Progenitor cell of endocrine pancreas (in vitro differentiated cells): Measurements from ENCODE around the gene PPM1H. TPM values are rescaled to one million over a fixed set of nuclear protein-coding genes. Genes with fewer than 3 reads are reported as not detected.

Experiments used
- DNase-seq: peaks from one replicate; pipeline ENCODE4 v3.0.0; 2021; ENCODE audit warnings: low spot score; ENCODE audit not compliant: unreplicated experiment
- H3K27ac Mint-ChIP-seq: 2 replicates; pipeline ENCODE4 v1.8.0; 2021; ENCODE audit warnings: mild to moderate bottlenecking, moderate library complexity, mixed read lengths
- H3K27me3 Mint-ChIP-seq: 2 replicates; pipeline ENCODE4 v1.8.0; 2021; ENCODE audit warnings: mixed read lengths
- H3K36me3 Mint-ChIP-seq: 2 replicates; pipeline ENCODE4 v1.8.0; 2022; ENCODE audit warnings: mixed read lengths; ENCODE audit not compliant: insufficient read depth
- H3K4me1 Mint-ChIP-seq: 2 replicates; pipeline ENCODE4 v1.8.0; 2021; ENCODE audit warnings: low read depth, mixed read lengths
- H3K4me3 Mint-ChIP-seq: 2 replicates; pipeline ENCODE4 v1.8.0; 2021; ENCODE audit warnings: low read depth, mild to moderate bottlenecking, moderate library complexity, mixed read lengths
- H3K9me3 Mint-ChIP-seq: 2 replicates; pipeline ENCODE4 v1.8.0; 2021; ENCODE audit warnings: low read depth, mixed read lengths
- total RNA-seq: library from RNA; stranded (reverse); gene quantifications from 2 replicates; pipeline ENCODE4 v1.2.1, GENCODE V29; 2021
- TF ChIP-seq, protein P1 (sequence below): fragments of 200-600 bp; sonication (generic); IDR thresholded peaks from one replicate; pipeline ENCODE4 v1.5.0; 2021; ENCODE audit warnings: antibody characterized with exemption, mild to moderate bottlenecking; ENCODE audit not compliant: unreplicated experiment

Gene PPM1H
- total RNA-seq, 1 donor from 2014 or later, result 25.4 TPM

DNA sequence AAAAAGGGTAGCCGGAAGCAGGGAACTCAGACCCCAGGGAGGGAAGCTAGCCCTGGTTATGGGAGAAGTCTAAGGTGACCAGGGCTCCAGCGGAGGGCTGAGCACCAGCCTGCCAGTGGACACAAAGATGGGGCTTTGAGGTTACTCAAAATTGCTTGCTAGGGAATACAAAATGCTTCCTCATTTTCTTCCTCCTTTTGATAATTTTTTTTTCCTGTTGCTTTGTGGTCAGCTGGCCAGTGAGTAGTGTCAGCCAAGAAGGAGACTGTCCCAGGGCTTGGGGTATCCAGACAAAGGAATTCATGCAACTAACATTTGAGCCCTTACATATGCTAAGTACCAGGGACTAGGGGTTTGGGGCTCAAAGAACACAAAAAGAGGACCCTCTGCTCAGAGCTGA lies 206.2 kb downstream of the PPM1H start:
- no peaks in the 10 kb centered on the region for H3K27me3 Mint-ChIP-seq
- DNase-seq, result no peak
- H3K27ac Mint-ChIP-seq, result no peak overlapping the region
- H3K9me3 Mint-ChIP-seq, result no peaks in the 10 kb centered on the region
- H3K4me3 Mint-ChIP-seq, result no peak overlapping the region
- H3K4me1 Mint-ChIP-seq, result peaks cover 34% of the 10 kb centered on the region
- TF ChIP-seq, protein P1, sequence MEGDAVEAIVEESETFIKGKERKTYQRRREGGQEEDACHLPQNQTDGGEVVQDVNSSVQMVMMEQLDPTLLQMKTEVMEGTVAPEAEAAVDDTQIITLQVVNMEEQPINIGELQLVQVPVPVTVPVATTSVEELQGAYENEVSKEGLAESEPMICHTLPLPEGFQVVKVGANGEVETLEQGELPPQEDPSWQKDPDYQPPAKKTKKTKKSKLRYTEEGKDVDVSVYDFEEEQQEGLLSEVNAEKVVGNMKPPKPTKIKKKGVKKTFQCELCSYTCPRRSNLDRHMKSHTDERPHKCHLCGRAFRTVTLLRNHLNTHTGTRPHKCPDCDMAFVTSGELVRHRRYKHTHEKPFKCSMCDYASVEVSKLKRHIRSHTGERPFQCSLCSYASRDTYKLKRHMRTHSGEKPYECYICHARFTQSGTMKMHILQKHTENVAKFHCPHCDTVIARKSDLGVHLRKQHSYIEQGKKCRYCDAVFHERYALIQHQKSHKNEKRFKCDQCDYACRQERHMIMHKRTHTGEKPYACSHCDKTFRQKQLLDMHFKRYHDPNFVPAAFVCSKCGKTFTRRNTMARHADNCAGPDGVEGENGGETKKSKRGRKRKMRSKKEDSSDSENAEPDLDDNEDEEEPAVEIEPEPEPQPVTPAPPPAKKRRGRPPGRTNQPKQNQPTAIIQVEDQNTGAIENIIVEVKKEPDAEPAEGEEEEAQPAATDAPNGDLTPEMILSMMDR, result no peak
- H3K36me3 Mint-ChIP-seq, result no peaks in the 10 kb centered on the region

DNA sequence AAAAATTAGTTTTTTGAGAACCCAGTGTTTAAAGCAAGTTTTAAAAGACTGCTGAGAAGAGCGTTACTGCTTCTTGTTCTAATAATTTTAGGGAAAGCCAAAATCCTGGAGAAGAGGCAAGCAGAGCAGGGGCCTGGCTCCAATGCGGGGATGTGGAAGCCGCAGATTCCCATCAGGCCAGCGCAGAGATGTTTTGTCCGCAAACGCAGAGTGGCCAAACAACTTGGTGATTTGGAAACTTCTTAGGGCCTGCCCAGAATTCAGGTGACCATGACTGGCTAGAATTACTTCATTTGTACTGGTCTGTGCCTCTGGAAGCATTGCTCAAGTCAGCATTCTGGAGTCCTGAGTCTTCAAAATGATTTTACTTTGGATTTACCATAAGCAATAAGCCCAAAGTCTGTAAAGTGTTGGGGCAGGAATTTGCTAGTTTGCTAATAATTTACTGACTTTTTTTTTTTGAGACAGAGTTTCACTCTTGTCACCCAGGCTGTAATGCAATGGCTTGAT lies 208.4 kb downstream of the PPM1H start:
- TF ChIP-seq, protein P1, result no peak
- no peak for DNase-seq
- no peak overlapping the region for H3K4me3 Mint-ChIP-seq
- peak overlapping the region; percentile 20 for H3K27ac Mint-ChIP-seq
- no peaks in the 10 kb centered on the region for H3K9me3 Mint-ChIP-seq
- H3K4me1 Mint-ChIP-seq, result peaks cover 29% of the 10 kb centered on the region
- H3K27me3 Mint-ChIP-seq, result no peaks in the 10 kb centered on the region
- no peaks in the 10 kb centered on the region for H3K36me3 Mint-ChIP-seq

DNA sequence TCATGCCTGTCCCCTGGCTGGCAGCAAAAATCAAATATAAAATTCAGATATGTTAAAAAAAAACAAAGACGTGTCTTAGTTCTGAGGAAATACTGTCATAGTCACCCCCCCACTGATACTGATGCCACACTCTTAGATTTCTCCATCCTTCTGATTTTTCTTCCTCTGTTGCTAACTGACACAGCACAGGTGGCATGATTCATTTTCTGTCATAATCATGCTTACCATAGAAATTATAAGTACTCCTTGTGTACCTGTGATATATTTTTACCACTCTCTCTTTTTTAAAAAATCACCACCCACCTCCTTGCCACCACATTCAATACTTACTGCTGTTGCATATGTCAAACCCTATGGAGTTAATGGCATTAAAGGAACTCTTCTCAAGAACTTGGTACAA lies 209.2 kb downstream of the PPM1H start:
- Mint-ChIP-seq H3K27me3 (no peaks in the 10 kb centered on the region), H3K9me3 (no peaks in the 10 kb centered on the region), H3K27ac (no peak overlapping the region), H3K36me3 (peaks cover 1% of the 10 kb centered on the region), H3K4me3 (no peak overlapping the region), H3K4me1 (peaks cover 33% of the 10 kb centered on the region)
- TF ChIP-seq, protein P1, result no peak
- DNase-seq, result no peak

DNA sequence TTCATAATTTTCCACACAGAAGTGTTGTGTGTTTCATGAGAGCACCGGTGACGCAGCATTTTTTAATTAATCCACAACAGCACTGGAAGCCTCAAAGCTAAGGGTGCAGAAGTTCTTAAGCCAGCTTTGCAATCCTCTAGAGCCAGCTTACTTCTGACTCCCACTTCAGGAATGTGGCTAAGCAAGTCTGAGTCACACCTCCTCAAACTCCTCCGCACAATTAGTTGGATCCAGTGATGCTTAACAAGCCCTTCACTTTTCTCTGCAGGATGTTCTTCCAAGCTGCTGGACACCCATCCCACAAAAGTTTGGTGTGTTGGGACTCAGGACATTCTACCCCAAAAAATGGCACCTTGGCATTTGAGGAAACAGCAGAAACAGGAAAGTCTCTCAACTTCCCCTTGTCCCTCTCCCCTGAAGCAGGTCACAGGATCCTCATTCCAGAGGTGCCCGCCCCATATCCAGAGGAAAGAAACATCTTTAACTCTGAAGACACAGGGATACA lies 210.0 kb downstream of the PPM1H start:
- peak overlapping the region; percentile 92 for H3K27ac Mint-ChIP-seq
- H3K4me1 Mint-ChIP-seq, result peaks cover 30% of the 10 kb centered on the region
- peaks cover 1% of the 10 kb centered on the region for H3K36me3 Mint-ChIP-seq
- no peaks in the 10 kb centered on the region for H3K27me3 Mint-ChIP-seq
- TF ChIP-seq, protein P1, result no peak
- no peaks in the 10 kb centered on the region for H3K9me3 Mint-ChIP-seq
- DNase-seq, result peak; percentile 11
- no peak overlapping the region for H3K4me3 Mint-ChIP-seq

DNA sequence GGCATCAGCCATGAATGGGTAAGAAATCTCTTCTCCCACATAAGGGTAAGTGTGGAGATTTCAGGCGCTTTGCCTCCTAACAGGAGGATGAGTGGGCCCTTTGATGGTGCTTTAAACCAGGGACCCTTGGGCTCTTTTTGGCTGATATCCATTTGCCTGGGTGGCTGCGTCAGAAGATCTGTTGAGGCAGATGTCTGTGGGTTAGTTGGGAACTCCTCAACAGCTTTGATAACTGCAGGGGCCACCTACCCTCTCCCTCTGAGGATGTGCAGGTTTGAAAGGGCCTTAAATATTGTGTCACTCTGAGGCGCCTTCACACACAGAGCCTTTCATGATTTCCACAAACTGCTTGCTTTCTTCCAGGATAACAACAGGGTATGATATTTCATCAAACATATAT lies 210.7 kb downstream of the PPM1H start:
- Mint-ChIP-seq H3K36me3 (peaks cover 5% of the 10 kb centered on the region), H3K9me3 (no peaks in the 10 kb centered on the region), H3K4me3 (no peak overlapping the region), H3K27ac (peak overlapping the region; percentile 71), H3K4me1 (peaks cover 27% of the 10 kb centered on the region), H3K27me3 (no peaks in the 10 kb centered on the region)
- TF ChIP-seq, protein P1, result no peak
- no peak for DNase-seq
